HL-60 (cell line): ENCODE measurements around the gene PIEZO1.
A peak's percentile ranks its signal among the peaks of the same experiment; 100 is the strongest.

Experiments
- POLR2AphosphoS5 ChIP-seq: IDR thresholded peaks from 2 replicates; pipeline ENCODE4 v1.6.1; 2012; ENCODE audit warnings: low read depth
- TF ChIP-seq, protein P1 (sequence below): IDR thresholded peaks from one replicate; pipeline ENCODE4 v1.5.1; 2011; ENCODE audit warnings: low read length, control low read depth, inconsistent platforms; ENCODE audit not compliant: insufficient read depth
- TF ChIP-seq, protein P2 (sequence below): IDR thresholded peaks from 2 replicates; pipeline ENCODE4 v1.6.1; 2012; ENCODE audit warnings: low read depth; ENCODE audit not compliant: insufficient replicate concordance

DNA sequence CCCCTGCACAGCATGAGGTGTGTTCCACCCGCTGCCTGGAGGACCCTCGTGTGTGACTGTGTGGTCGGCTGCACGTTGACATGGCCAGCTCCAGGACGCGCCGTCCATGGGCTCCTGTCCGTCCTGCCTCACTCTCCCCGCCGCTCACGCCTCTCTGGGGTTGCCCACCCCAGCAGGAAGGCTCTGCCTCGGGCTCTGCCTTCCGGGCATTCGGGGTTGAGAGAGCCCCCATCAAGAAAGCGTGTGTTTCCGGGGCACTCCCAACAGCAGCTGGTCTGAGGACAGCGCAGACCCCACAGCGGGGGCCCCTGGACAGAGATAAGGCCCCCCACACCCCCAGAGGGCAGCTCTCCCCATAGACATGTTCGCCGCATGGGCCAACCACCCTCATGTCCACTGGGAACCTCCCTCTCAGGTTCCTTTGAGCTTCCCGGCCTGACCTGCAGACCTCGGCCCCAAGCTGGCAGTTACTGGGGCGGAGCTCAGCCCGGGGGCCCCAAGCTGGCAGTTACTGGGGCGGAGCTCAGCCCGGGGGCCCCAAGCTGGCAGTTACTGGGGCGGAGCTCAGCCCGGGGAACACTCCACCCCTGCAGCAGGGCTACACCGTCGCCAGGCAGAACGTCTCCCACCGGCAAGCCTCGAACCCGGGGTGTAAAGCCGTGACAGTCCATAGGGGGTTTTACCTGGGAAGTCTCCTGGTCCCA, 8.4 kb upstream of the PIEZO1 start:
- TF ChIP-seq, protein P1, sequence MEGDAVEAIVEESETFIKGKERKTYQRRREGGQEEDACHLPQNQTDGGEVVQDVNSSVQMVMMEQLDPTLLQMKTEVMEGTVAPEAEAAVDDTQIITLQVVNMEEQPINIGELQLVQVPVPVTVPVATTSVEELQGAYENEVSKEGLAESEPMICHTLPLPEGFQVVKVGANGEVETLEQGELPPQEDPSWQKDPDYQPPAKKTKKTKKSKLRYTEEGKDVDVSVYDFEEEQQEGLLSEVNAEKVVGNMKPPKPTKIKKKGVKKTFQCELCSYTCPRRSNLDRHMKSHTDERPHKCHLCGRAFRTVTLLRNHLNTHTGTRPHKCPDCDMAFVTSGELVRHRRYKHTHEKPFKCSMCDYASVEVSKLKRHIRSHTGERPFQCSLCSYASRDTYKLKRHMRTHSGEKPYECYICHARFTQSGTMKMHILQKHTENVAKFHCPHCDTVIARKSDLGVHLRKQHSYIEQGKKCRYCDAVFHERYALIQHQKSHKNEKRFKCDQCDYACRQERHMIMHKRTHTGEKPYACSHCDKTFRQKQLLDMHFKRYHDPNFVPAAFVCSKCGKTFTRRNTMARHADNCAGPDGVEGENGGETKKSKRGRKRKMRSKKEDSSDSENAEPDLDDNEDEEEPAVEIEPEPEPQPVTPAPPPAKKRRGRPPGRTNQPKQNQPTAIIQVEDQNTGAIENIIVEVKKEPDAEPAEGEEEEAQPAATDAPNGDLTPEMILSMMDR = no peak
- TF ChIP-seq, protein P2, sequence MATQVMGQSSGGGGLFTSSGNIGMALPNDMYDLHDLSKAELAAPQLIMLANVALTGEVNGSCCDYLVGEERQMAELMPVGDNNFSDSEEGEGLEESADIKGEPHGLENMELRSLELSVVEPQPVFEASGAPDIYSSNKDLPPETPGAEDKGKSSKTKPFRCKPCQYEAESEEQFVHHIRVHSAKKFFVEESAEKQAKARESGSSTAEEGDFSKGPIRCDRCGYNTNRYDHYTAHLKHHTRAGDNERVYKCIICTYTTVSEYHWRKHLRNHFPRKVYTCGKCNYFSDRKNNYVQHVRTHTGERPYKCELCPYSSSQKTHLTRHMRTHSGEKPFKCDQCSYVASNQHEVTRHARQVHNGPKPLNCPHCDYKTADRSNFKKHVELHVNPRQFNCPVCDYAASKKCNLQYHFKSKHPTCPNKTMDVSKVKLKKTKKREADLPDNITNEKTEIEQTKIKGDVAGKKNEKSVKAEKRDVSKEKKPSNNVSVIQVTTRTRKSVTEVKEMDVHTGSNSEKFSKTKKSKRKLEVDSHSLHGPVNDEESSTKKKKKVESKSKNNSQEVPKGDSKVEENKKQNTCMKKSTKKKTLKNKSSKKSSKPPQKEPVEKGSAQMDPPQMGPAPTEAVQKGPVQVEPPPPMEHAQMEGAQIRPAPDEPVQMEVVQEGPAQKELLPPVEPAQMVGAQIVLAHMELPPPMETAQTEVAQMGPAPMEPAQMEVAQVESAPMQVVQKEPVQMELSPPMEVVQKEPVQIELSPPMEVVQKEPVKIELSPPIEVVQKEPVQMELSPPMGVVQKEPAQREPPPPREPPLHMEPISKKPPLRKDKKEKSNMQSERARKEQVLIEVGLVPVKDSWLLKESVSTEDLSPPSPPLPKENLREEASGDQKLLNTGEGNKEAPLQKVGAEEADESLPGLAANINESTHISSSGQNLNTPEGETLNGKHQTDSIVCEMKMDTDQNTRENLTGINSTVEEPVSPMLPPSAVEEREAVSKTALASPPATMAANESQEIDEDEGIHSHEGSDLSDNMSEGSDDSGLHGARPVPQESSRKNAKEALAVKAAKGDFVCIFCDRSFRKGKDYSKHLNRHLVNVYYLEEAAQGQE = no peak
- TF ChIP-seq POLR2AphosphoS5 = peak; percentile 54; the same call in 1 of the 2 replicates
